LNCAP (cell line): ENCODE results near the gene NPTX1.

ENCODE experiments used
- CTCF ChIP-seq: fragments of 450-650 bp; IDR thresholded peaks from 2 replicates; pipeline ENCODE4 v1.5.1; 2017; ENCODE audit warnings: mild to moderate bottlenecking

NPTX1 gene

GRCh38 chr17:80501741-80502577 is 25.6 kb upstream of the NPTX1 start:
- TF ChIP-seq CTCF, result no peak

GRCh38 chr17:80499961-80500665 is 23.7 kb upstream of the NPTX1 start:
- TF ChIP-seq CTCF, result no peak

- no peak for TF ChIP-seq CTCF
Observed at GRCh38 chr17:80499560-80499959, 23.2 kb upstream of the NPTX1 start.

GRCh38 chr17:80498920-80499410 is 22.6 kb upstream of the NPTX1 start:
- TF ChIP-seq CTCF, result no peak

- TF ChIP-seq CTCF, result no peak
Observed at GRCh38 chr17:80498242-80498919, 22.0 kb upstream of the NPTX1 start.

GRCh38 chr17:80497726-80498241 is 21.4 kb upstream of the NPTX1 start:
- no peak for TF ChIP-seq CTCF

- no peak for TF ChIP-seq CTCF
Observed at GRCh38 chr17:80494547-80494946, 18.1 kb upstream of the NPTX1 start.
